GM23338 (cell line): ENCODE data around the gene MAPK8IP2. TPM values are rescaled to one million over a fixed set of nuclear protein-coding genes. Genes with fewer than 3 reads are reported as not detected.

ENCODE experiments used
- ATAC-seq: fragments of 200-7000 bp; cut with Tn5 transposase; 3 replicates; pipeline ENCODE4 v1.9.1; 2020
- DNase-seq: peaks from one replicate; pipeline ENCODE4 v3.0.0-alpha.2; 2015; ENCODE audit warnings: low spot score
- H2AFZ ChIP-seq: fragments of 200-600 bp; sonication (generic); 2 replicates; pipeline ENCODE4 v1.8.0; 2016; ENCODE audit warnings: antibody characterized with exemption, mild to moderate bottlenecking, moderate library complexity
- H3F3A ChIP-seq: fragments of 200-600 bp; sonication (generic); replicated peaks from 2 replicates; pipeline ENCODE4 v1.8.0; 2017; ENCODE audit warnings: antibody characterized with exemption, mixed run types, low read depth
- H3K27ac ChIP-seq: fragments of 200-600 bp; sonication (generic); 2 replicates; pipeline ENCODE4 v1.6.1; 2016; ENCODE audit warnings: low read depth
- H3K27me3 ChIP-seq: fragments of 200-600 bp; sonication (generic); 2 replicates; pipeline ENCODE4 v1.8.0; 2016; ENCODE audit warnings: mild to moderate bottlenecking, mixed run types, moderate library complexity; ENCODE audit not compliant: insufficient read depth
- H3K36me3 ChIP-seq: fragments of 200-600 bp; sonication (generic); 2 replicates; pipeline ENCODE4 v1.8.0; 2016; ENCODE audit warnings: mild to moderate bottlenecking; ENCODE audit not compliant: insufficient read depth
- H3K4me1 ChIP-seq: fragments of 200-600 bp; sonication (generic); 2 replicates; pipeline ENCODE4 v1.8.0; 2016; ENCODE audit warnings: mild to moderate bottlenecking, moderate library complexity; ENCODE audit not compliant: insufficient read depth
- H3K4me2 ChIP-seq: fragments of 200-600 bp; sonication (generic); 2 replicates; pipeline ENCODE4 v1.7.1; 2017; ENCODE audit warnings: mixed run types
- H3K4me3 ChIP-seq: fragments of 200-600 bp; sonication (generic); 2 replicates; pipeline ENCODE4 v1.6.1; 2016; ENCODE audit warnings: mixed run types
- H3K79me2 ChIP-seq: fragments of 200-600 bp; sonication (generic); replicated peaks from 2 replicates; pipeline ENCODE4 v1.8.0; 2017; ENCODE audit warnings: mild to moderate bottlenecking; ENCODE audit not compliant: insufficient read depth
- H3K9me2 ChIP-seq: fragments of 200-600 bp; sonication (generic); 2 replicates; pipeline ENCODE4 v1.8.0; 2017; ENCODE audit not compliant: insufficient read depth
- H4K20me1 ChIP-seq: fragments of 200-600 bp; sonication (generic); replicated peaks from 2 replicates; pipeline ENCODE4 v1.8.0; 2017; ENCODE audit warnings: mild to moderate bottlenecking; ENCODE audit not compliant: insufficient read depth
- H3K27ac Mint-ChIP-seq: 2 replicates; pipeline ENCODE4 v1.8.0; 2020; ENCODE audit warnings: inconsistent platforms, mild to moderate bottlenecking, moderate library complexity, mixed read lengths
- H3K27me3 Mint-ChIP-seq: 3 replicates; pipeline ENCODE4 v1.8.0; 2022; ENCODE audit warnings: low read depth, mild to moderate bottlenecking, moderate library complexity, mixed read lengths, inconsistent platforms; ENCODE audit not compliant: insufficient read depth, poor library complexity
- H3K36me3 Mint-ChIP-seq: 3 replicates; pipeline ENCODE4 v1.8.0; 2021; ENCODE audit warnings: low read depth, mild to moderate bottlenecking, inconsistent platforms, moderate library complexity, mixed read lengths
- H3K4me1 Mint-ChIP-seq: 3 replicates; pipeline ENCODE4 v1.8.0; 2020; ENCODE audit warnings: mild to moderate bottlenecking, inconsistent platforms, mixed read lengths
- H3K4me3 Mint-ChIP-seq: 3 replicates; pipeline ENCODE4 v1.8.0; 2021; ENCODE audit warnings: moderate library complexity, mild to moderate bottlenecking, inconsistent platforms, mixed read lengths
- H3K9me3 Mint-ChIP-seq: 3 replicates; pipeline ENCODE4 v1.8.0; 2020; ENCODE audit warnings: moderate library complexity, mild to moderate bottlenecking, inconsistent platforms, mixed read lengths
- CREB1 ChIP-seq: fragments of 250-450 bp; sonication (Bioruptor Pico); IDR thresholded peaks from 2 replicates; pipeline ENCODE4 v1.5.0; 2020; ENCODE audit warnings: low read depth, mild to moderate bottlenecking, moderate library complexity
- EZH2 ChIP-seq: fragments of 200-600 bp; sonication (generic); IDR thresholded peaks from one replicate; pipeline ENCODE4 v1.8.0; 2017; ENCODE audit warnings: antibody characterized with exemption, mild to moderate bottlenecking, low read depth; ENCODE audit not compliant: unreplicated experiment
- NANOG ChIP-seq: IDR thresholded peaks from 2 replicates; pipeline ENCODE4 v1.6.1; 2016; ENCODE audit warnings: antibody characterized with exemption, borderline replicate concordance
- ZNF114 ChIP-seq: fragments of 250-450 bp; sonication (Bioruptor Pico); IDR thresholded peaks from 2 replicates; pipeline ENCODE4 v1.5.0; 2020; ENCODE audit warnings: mild to moderate bottlenecking, moderate library complexity
- ZNF331 ChIP-seq: fragments of 250-450 bp; sonication (Bioruptor Pico); IDR thresholded peaks from 2 replicates; pipeline ENCODE4 v1.5.0; 2020; ENCODE audit warnings: low read depth, mild to moderate bottlenecking, moderate library complexity
- polyA plus RNA-seq: library from polyadenylated mRNA; unstranded; fragments of >200 nt; fragmentation: Nextera tagmentation; extraction: Ambion mirVana; gene quantifications from 2 replicates; pipeline ENCODE4 v1.2.1, GENCODE V29; 2016
- total RNA-seq: library from RNA; depleted of rRNA; stranded (reverse); fragments of >200 nt; shearing (Covaris generic); gene quantifications from 2 replicates; pipeline ENCODE4 v1.2.3, GENCODE V29; 2014
- TF ChIP-seq, protein P1 (sequence below), 2 experiments: fragments of 200-600 bp in 1 of 2; sonication (generic) in 1 of 2; conservative IDR thresholded peaks; 2 replicates each; pipeline versions ENCODE4 v1.5.1 to v1.6.1; 2016 to 2017; ENCODE audit warnings: antibody characterized with exemption in 2 of 2, low read depth in 2 of 2, mild to moderate bottlenecking in 2 of 2, moderate library complexity in 1 of 2
- TF ChIP-seq, protein P2 (sequence below): IDR thresholded peaks from 2 replicates; pipeline ENCODE4 v1.6.1; 2016; ENCODE audit warnings: antibody characterized with exemption

Gene MAPK8IP2
- total and polyA plus RNA-seq, 2 experiments from 2014 or later, result 0.15 to 3.5 TPM

DNA sequence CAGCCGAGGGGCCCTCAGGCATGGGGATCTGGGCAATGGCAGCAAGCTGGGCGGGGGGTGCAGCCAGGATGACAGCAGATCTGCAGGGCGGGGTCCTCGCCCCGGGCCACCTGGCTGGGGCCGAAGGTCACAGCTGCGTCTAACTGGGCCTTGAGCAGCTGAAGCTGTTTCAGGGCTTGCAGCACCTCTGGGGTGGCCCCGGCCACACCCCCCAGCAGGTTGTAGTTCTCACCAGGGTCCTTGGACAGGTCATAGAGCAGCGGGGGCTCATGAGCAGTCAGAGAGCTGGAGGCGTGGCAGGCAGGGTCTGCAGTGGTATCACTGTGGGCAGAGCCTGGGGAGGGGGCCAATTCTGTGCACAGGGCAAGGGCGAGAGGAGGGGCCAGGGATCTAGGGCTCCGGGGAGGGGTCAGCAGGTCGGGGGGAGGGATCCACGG, 24.6 kb downstream of the MAPK8IP2 start:
- H3K4me3 Mint-ChIP-seq, result no peak overlapping the region
- Histone ChIP-seq H3F3A (peaks cover 11% of the 10 kb centered on the region; the same call in 1 of the 2 replicates), H3K4me2 (no peak overlapping the region), H3K4me3 (no peak overlapping the region), H3K79me2 (no peaks in the 10 kb centered on the region), H4K20me1 (no peaks in the 10 kb centered on the region; the same call in 1 of the 2 replicates), H3K4me1 (peaks cover 9% of the 10 kb centered on the region), H3K27ac (no peak overlapping the region), H2AFZ (no peak overlapping the region), H3K9me2 (no peaks in the 10 kb centered on the region), H3K27me3 (peaks cover 19% of the 10 kb centered on the region), H3K36me3 (no peaks in the 10 kb centered on the region)
- no peak for ATAC-seq
- TF ChIP-seq EZH2, result no peak
- TF ChIP-seq ZNF114 (CRISPR knock-in tag), result no peak
- no peak for TF ChIP-seq CREB1 (CRISPR knock-in tag)
- H3K27ac Mint-ChIP-seq, result no peak overlapping the region
- H3K4me1 Mint-ChIP-seq, result peaks cover 24% of the 10 kb centered on the region
- peaks cover 19% of the 10 kb centered on the region for H3K27me3 Mint-ChIP-seq
- no peak for DNase-seq
- H3K9me3 Mint-ChIP-seq, result no peaks in the 10 kb centered on the region
- H3K36me3 Mint-ChIP-seq, result no peaks in the 10 kb centered on the region

DNA sequence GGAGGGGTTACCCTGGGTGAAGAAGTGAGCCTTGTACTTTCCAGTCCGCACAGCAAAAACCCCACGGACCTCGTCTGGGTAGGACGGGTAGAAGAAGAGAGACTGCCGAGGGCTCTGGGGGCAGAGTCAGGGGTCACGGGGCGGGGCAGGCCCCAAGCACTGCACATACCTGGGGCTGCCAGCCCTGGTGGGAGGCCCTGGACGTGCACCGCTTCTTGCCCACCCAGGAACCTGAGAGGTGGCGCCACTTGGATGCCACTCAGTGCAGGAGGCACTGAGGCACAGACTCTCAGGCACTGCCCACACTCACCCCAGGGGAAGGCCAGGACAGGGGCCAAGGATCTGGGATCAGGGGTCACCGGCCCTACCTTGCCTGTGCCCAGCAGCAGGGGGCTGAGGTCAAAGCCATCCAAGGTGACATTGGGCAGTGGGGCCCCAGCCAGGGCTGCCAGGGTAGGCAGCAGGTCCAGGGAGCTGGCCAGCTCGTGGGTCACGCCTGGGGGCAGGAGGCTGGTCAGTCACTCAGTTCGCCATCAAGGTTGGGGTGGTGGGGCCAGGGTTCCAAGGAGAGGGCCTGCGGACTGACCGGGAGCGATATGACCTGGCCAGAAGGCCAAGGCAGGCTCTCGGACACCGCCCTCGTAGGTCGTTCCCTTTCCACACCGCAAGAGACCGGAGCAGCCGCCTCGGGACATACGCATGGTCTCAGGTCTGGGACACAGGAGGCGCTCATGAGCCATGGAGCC, 25.1 kb downstream of the MAPK8IP2 start:
- H3K36me3 Mint-ChIP-seq, result no peaks in the 10 kb centered on the region
- Histone ChIP-seq H3K4me3 (no peak overlapping the region), H3K27ac (no peak overlapping the region), H3K27me3 (peaks cover 21% of the 10 kb centered on the region), H2AFZ (no peak overlapping the region), H3K79me2 (no peaks in the 10 kb centered on the region), H3K4me1 (peaks cover 7% of the 10 kb centered on the region), H3K36me3 (no peaks in the 10 kb centered on the region), H3K4me2 (no peak overlapping the region), H3K9me2 (no peaks in the 10 kb centered on the region), H4K20me1 (no peaks in the 10 kb centered on the region; the same call in 1 of the 2 replicates), H3F3A (peaks cover 11% of the 10 kb centered on the region; the same call in 1 of the 2 replicates)
- H3K4me3 Mint-ChIP-seq, result no peak overlapping the region; the same call in 2 of the 3 replicates
- H3K9me3 Mint-ChIP-seq, result no peaks in the 10 kb centered on the region
- H3K27me3 Mint-ChIP-seq, result peaks cover 19% of the 10 kb centered on the region
- H3K27ac Mint-ChIP-seq, result no peak overlapping the region
- H3K4me1 Mint-ChIP-seq, result peaks cover 22% of the 10 kb centered on the region
- no peak for TF ChIP-seq ZNF331 (CRISPR knock-in tag)
- TF ChIP-seq, protein P1, sequence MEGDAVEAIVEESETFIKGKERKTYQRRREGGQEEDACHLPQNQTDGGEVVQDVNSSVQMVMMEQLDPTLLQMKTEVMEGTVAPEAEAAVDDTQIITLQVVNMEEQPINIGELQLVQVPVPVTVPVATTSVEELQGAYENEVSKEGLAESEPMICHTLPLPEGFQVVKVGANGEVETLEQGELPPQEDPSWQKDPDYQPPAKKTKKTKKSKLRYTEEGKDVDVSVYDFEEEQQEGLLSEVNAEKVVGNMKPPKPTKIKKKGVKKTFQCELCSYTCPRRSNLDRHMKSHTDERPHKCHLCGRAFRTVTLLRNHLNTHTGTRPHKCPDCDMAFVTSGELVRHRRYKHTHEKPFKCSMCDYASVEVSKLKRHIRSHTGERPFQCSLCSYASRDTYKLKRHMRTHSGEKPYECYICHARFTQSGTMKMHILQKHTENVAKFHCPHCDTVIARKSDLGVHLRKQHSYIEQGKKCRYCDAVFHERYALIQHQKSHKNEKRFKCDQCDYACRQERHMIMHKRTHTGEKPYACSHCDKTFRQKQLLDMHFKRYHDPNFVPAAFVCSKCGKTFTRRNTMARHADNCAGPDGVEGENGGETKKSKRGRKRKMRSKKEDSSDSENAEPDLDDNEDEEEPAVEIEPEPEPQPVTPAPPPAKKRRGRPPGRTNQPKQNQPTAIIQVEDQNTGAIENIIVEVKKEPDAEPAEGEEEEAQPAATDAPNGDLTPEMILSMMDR (conservative IDR thresholded peaks at IDR 0.05; ENCODE audit: low read depth in 2 of 2), result peak; percentile 50 to 84
- no peak for TF ChIP-seq NANOG
- TF ChIP-seq, protein P2, sequence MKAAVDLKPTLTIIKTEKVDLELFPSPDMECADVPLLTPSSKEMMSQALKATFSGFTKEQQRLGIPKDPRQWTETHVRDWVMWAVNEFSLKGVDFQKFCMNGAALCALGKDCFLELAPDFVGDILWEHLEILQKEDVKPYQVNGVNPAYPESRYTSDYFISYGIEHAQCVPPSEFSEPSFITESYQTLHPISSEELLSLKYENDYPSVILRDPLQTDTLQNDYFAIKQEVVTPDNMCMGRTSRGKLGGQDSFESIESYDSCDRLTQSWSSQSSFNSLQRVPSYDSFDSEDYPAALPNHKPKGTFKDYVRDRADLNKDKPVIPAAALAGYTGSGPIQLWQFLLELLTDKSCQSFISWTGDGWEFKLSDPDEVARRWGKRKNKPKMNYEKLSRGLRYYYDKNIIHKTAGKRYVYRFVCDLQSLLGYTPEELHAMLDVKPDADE, result no peak
- ATAC-seq (peak; percentile 53), DNase-seq (peak; percentile 73)
